SJSA1 (cell line): ENCODE data around the gene CNIH1. TPM values are rescaled to one million over a fixed set of nuclear protein-coding genes. Genes with fewer than 3 reads are reported as not detected.
"Not testable (repeated sequence)": the region's sequence is repeated elsewhere in the genome, so short reads cannot be mapped to it uniquely, and the experiment has no call there.

Source experiments
- DNase-seq, 2 experiments: peaks; one replicate each; pipeline ENCODE4 v3.0.0-alpha.2; 2015 to 2020; ENCODE audit warnings: low spot score in 2 of 2, low read depth in 1 of 2
- H3K27ac ChIP-seq: fragments of 250-450 bp; sonication (Bioruptor Pico); 2 replicates; pipeline ENCODE4 v1.5.1; 2020; ENCODE audit warnings: mild to moderate bottlenecking, moderate library complexity
- H3K27me3 ChIP-seq: fragments of 250-450 bp; sonication (Bioruptor Pico); replicated peaks from 2 replicates; pipeline ENCODE4 v1.5.1; 2020; ENCODE audit warnings: mild to moderate bottlenecking, moderate library complexity
- H3K36me3 ChIP-seq: fragments of 250-450 bp; sonication (Bioruptor Pico); 2 replicates; pipeline ENCODE4 v1.5.1; 2020; ENCODE audit warnings: mild to moderate bottlenecking
- H3K4me1 ChIP-seq: fragments of 250-450 bp; sonication (Bioruptor Pico); replicated peaks from 2 replicates; pipeline ENCODE4 v1.6.1; 2021; ENCODE audit warnings: mild to moderate bottlenecking
- H3K4me3 ChIP-seq: fragments of 250-450 bp; sonication (Bioruptor Pico); 2 replicates; pipeline ENCODE4 v1.5.1; 2020; ENCODE audit warnings: mild to moderate bottlenecking
- H3K9me3 ChIP-seq: fragments of 250-450 bp; sonication (Bioruptor Pico); replicated peaks from 2 replicates; pipeline ENCODE4 v1.5.1; 2020; ENCODE audit warnings: mild to moderate bottlenecking
- total RNA-seq: library from RNA; depleted of rRNA; stranded (reverse); fragments of >200 nt; shearing (Covaris generic); gene quantifications from 2 replicates; pipeline ENCODE4 v1.2.3, GENCODE V29; 2014

Gene CNIH1
- total RNA-seq, 1 experiment from 2014 or later, result 219 TPM

- peak in 1 of 2 experiments; percentile 46 for DNase-seq
- Histone ChIP-seq H3K27ac (0 out of 2 replicates have a peak overlapping the region, but pooled peaks have one; percentile 5), H3K27me3 (no peaks in the 10 kb centered on the region), H3K4me3 (no peak overlapping the region), H3K4me1 (peaks cover 26% of the 10 kb centered on the region), H3K36me3 (peaks cover 52% of the 10 kb centered on the region), H3K9me3 (no peaks in the 10 kb centered on the region)
Observed at GRCh38 chr14:54435500-54435981, 5.6 kb downstream of the CNIH1 start.

- no peaks in the 10 kb centered on the region for H3K27me3 ChIP-seq
- no peak for DNase-seq
- no peak overlapping the region for H3K27ac ChIP-seq
- no peak overlapping the region for H3K4me3 ChIP-seq
- no peaks in the 10 kb centered on the region for H3K9me3 ChIP-seq
- peaks cover 81% of the 10 kb centered on the region for H3K36me3 ChIP-seq
- no peaks in the 10 kb centered on the region for H3K4me1 ChIP-seq
Observed at GRCh38 chr14:54428527-54428926, 12.6 kb downstream of the CNIH1 start.

- H3K9me3 ChIP-seq, result no peaks in the 10 kb centered on the region
- DNase-seq, result no peak
- H3K27me3 ChIP-seq, result no peaks in the 10 kb centered on the region
- no peak overlapping the region for H3K27ac ChIP-seq
- no peaks in the 10 kb centered on the region for H3K4me1 ChIP-seq
- no peak overlapping the region for H3K4me3 ChIP-seq
- peaks cover 74% of the 10 kb centered on the region for H3K36me3 ChIP-seq
Observed at GRCh38 chr14:54427871-54428270, 13.3 kb downstream of the CNIH1 start.

GRCh38 chr14:54425537-54426274 is 15.5 kb downstream of the CNIH1 start:
- peaks cover 67% of the 10 kb centered on the region for H3K36me3 ChIP-seq
- H3K27me3 ChIP-seq, result no peaks in the 10 kb centered on the region
- H3K9me3 ChIP-seq, result no peaks in the 10 kb centered on the region
- H3K4me3 ChIP-seq, result no peak overlapping the region
- H3K27ac ChIP-seq, result no peak overlapping the region
- H3K4me1 ChIP-seq, result no peaks in the 10 kb centered on the region
- no peak for DNase-seq

- Histone ChIP-seq H3K4me1 (no peaks in the 10 kb centered on the region), H3K27ac (no peak overlapping the region), H3K27me3 (no peaks in the 10 kb centered on the region), H3K4me3 (no peak overlapping the region), H3K9me3 (no peaks in the 10 kb centered on the region), H3K36me3 (peaks cover 65% of the 10 kb centered on the region)
- no peak for DNase-seq
Observed at GRCh38 chr14:54425068-54425467, 16.1 kb downstream of the CNIH1 start.

GRCh38 chr14:54424479-54424901 is 16.7 kb downstream of the CNIH1 start:
- Histone ChIP-seq H3K36me3 (peaks cover 59% of the 10 kb centered on the region), H3K4me3 (no peak overlapping the region), H3K9me3 (no peaks in the 10 kb centered on the region), H3K27ac (no peak overlapping the region), H3K27me3 (no peaks in the 10 kb centered on the region), H3K4me1 (no peaks in the 10 kb centered on the region)
- DNase-seq, result no peak

- no peak for DNase-seq
- no peaks in the 10 kb centered on the region for H3K4me1 ChIP-seq
- H3K4me3 ChIP-seq, result no peak overlapping the region
- no peaks in the 10 kb centered on the region for H3K9me3 ChIP-seq
- H3K36me3 ChIP-seq, result peaks cover 54% of the 10 kb centered on the region
- H3K27ac ChIP-seq, result no peak overlapping the region
- H3K27me3 ChIP-seq, result no peaks in the 10 kb centered on the region
Observed at GRCh38 chr14:54423991-54424390, 17.2 kb downstream of the CNIH1 start.

- no peaks in the 10 kb centered on the region for H3K4me1 ChIP-seq
- H3K27me3 ChIP-seq, result no peaks in the 10 kb centered on the region
- no peaks in the 10 kb centered on the region for H3K9me3 ChIP-seq
- no peak overlapping the region for H3K4me3 ChIP-seq
- H3K27ac ChIP-seq, result no peak overlapping the region
- peak in 1 of 2 experiments; percentile 26 for DNase-seq
- H3K36me3 ChIP-seq, result peaks cover 57% of the 10 kb centered on the region
Observed at GRCh38 chr14:54420478-54421142, 20.6 kb downstream of the CNIH1 start.

- Histone ChIP-seq H3K9me3 (no peaks in the 10 kb centered on the region), H3K27ac (no peak overlapping the region), H3K4me1 (no peaks in the 10 kb centered on the region), H3K27me3 (no peaks in the 10 kb centered on the region), H3K36me3 (peaks cover 85% of the 10 kb centered on the region), H3K4me3 (no peak overlapping the region)
- DNase-seq, result no peak
Observed at GRCh38 chr14:54411371-54411770, 29.8 kb downstream of the CNIH1 start.

GRCh38 chr14:54410215-54410614 is 31.0 kb downstream of the CNIH1 start:
- no peak overlapping the region for H3K4me3 ChIP-seq
- DNase-seq, result no peak
- H3K4me1 ChIP-seq, result no peaks in the 10 kb centered on the region
- H3K27ac ChIP-seq, result no peak overlapping the region
- H3K9me3 ChIP-seq, result no peaks in the 10 kb centered on the region
- no peaks in the 10 kb centered on the region for H3K27me3 ChIP-seq
- peaks cover 79% of the 10 kb centered on the region for H3K36me3 ChIP-seq

- not testable (repeated sequence) for DNase-seq, H3K27ac ChIP-seq, H3K27me3 ChIP-seq, H3K4me3 ChIP-seq, H3K4me1 ChIP-seq, H3K9me3 ChIP-seq
- peaks cover 77% of the 10 kb centered on the region for H3K36me3 ChIP-seq
Observed at GRCh38 chr14:54403401-54404005, 37.7 kb downstream of the CNIH1 start.

GRCh38 chr14:54399560-54399959 is 41.6 kb downstream of the CNIH1 start:
- no peak overlapping the region for H3K4me3 ChIP-seq
- DNase-seq, result no peak
- no peaks in the 10 kb centered on the region for H3K9me3 ChIP-seq
- peaks cover 55% of the 10 kb centered on the region for H3K36me3 ChIP-seq
- peaks cover 12% of the 10 kb centered on the region for H3K4me1 ChIP-seq
- H3K27me3 ChIP-seq, result no peaks in the 10 kb centered on the region
- H3K27ac ChIP-seq, result no peak overlapping the region

GRCh38 chr14:54396493-54397335 is 44.5 kb downstream of the CNIH1 start, which contains the start of gene CDKN3:
TSS of gene CDKN3 (plus strand) at chr14:54397007. CDS start at chr14:54397069, 62 bp downstream.
- Histone ChIP-seq H3K4me3 (peak within 1 kb of the TSS; percentile 81), H3K27ac (peak within 1 kb of the TSS; percentile 66), H3K4me1 (peaks cover 12% of the 10 kb centered on the region), H3K36me3 (peaks cover 26% of the 10 kb centered on the region), H3K9me3 (no peaks in the 10 kb centered on the region), H3K27me3 (no peaks in the 10 kb centered on the region)
- DNase-seq, result peak; percentile 97 to 98
